Measurements from ENCODE around the gene ZNF280C. TPM values are rescaled to one million over a fixed set of nuclear protein-coding genes. Genes with fewer than 3 reads are reported as not detected.

Gene ZNF280C
- total RNA-seq, 1 experiment from 2014 or later, result 22.0 TPM

- no TSS peak for BruUV-seq (replicated peaks)
- intact Hi-C loops (cut with micrococcal nuclease; ENCODE audit: unreplicated experiment), result no loop called here
Observed at GRCh38 chrX:130212371-130212770, 56.3 kb downstream of the ZNF280C start.

GRCh38 chrX:130211415-130212186 lies 57.1 kb downstream of the ZNF280C start:
- CTCF ChIA-PET, result no interaction called here

More at GRCh38 chrX:130212371-130212770, 56.3 kb downstream of the ZNF280C start:
- Histone ChIP-seq H3K36me3 (ENCODE audit: insufficient read depth, low read length, poor library complexity, severe bottlenecking) (peaks cover 24% of the 10 kb centered on the region), H3K27ac (ENCODE audit: low read depth, low read length, poor library complexity, severe bottlenecking) (no peak overlapping the region), H3K4me1 (ENCODE audit: insufficient read depth, low read length, poor library complexity, severe bottlenecking) (no peaks in the 10 kb centered on the region), H3K4me3 (ENCODE audit: low read depth, low read length, poor library complexity, severe bottlenecking) (no peak overlapping the region), H3K9me3 (ENCODE audit: low read depth, low read length, poor library complexity, severe bottlenecking) (no peaks in the 10 kb centered on the region), H3K27me3 (replicated peaks; ENCODE audit: insufficient read depth, low read depth, low read length, poor library complexity) (no peaks in the 10 kb centered on the region)
- ChIA-PET POLR2A (ENCODE audit: low non-redundant PET) (no interaction called here), CTCF (no interaction called here)
- no peak for TF ChIP-seq EZH2 (IDR thresholded peaks at IDR 0.05; ENCODE audit: borderline replicate concordance, low read depth, low read length, poor library complexity, severe bottlenecking)
- no peak for TF ChIP-seq CTCF (conservative IDR thresholded peaks at IDR 0.05; ENCODE audit: low read depth, low read length)
- no peak for DNase-seq (ENCODE audit: low spot score)

GRCh38 chrX:130204647-130205046 lies 64.1 kb downstream of the ZNF280C start:
- H3K4me3 ChIP-seq (ENCODE audit: low read depth, low read length, poor library complexity, severe bottlenecking), result no peak overlapping the region
- intact Hi-C loops (cut with micrococcal nuclease; ENCODE audit: unreplicated experiment), result no loop called here
- H3K9me3 ChIP-seq (ENCODE audit: low read depth, low read length, poor library complexity, severe bottlenecking), result no peaks in the 10 kb centered on the region
- POLR2A ChIA-PET (ENCODE audit: low non-redundant PET), result no interaction called here
- TF ChIP-seq EZH2 (IDR thresholded peaks at IDR 0.05; ENCODE audit: borderline replicate concordance, low read depth, low read length, poor library complexity, severe bottlenecking) (no peak), CTCF (conservative IDR thresholded peaks at IDR 0.05; ENCODE audit: low read depth, low read length) (no peak)
- H3K27ac ChIP-seq (ENCODE audit: low read depth, low read length, poor library complexity, severe bottlenecking), result no peak overlapping the region
- DNase-seq (ENCODE audit: low spot score), result no peak
- H3K27me3 ChIP-seq (replicated peaks; ENCODE audit: insufficient read depth, low read depth, low read length, poor library complexity), result no peaks in the 10 kb centered on the region
- CTCF ChIA-PET, result no interaction called here
- H3K4me1 ChIP-seq (ENCODE audit: insufficient read depth, low read length, poor library complexity, severe bottlenecking), result no peaks in the 10 kb centered on the region
- peaks cover 11% of the 10 kb centered on the region for H3K36me3 ChIP-seq (ENCODE audit: insufficient read depth, low read length, poor library complexity, severe bottlenecking)
- no TSS peak for BruUV-seq (replicated peaks)

More at GRCh38 chrX:130211415-130212186, 57.1 kb downstream of the ZNF280C start:
- Histone ChIP-seq H3K4me1 (ENCODE audit: insufficient read depth, low read length, poor library complexity, severe bottlenecking) (no peaks in the 10 kb centered on the region), H3K36me3 (ENCODE audit: insufficient read depth, low read length, poor library complexity, severe bottlenecking) (peaks cover 24% of the 10 kb centered on the region), H3K27ac (ENCODE audit: low read depth, low read length, poor library complexity, severe bottlenecking) (no peak overlapping the region), H3K4me3 (ENCODE audit: low read depth, low read length, poor library complexity, severe bottlenecking) (no peak overlapping the region), H3K9me3 (ENCODE audit: low read depth, low read length, poor library complexity, severe bottlenecking) (no peaks in the 10 kb centered on the region), H3K27me3 (replicated peaks; ENCODE audit: insufficient read depth, low read depth, low read length, poor library complexity) (no peaks in the 10 kb centered on the region)
- POLR2A ChIA-PET (ENCODE audit: low non-redundant PET), result no interaction called here
- DNase-seq (ENCODE audit: low spot score), result no peak
- BruUV-seq (replicated peaks), result no TSS peak
- intact Hi-C loops (cut with micrococcal nuclease; ENCODE audit: unreplicated experiment), result no loop called here
- TF ChIP-seq CTCF (conservative IDR thresholded peaks at IDR 0.05; ENCODE audit: low read depth, low read length) (no peak), EZH2 (IDR thresholded peaks at IDR 0.05; ENCODE audit: borderline replicate concordance, low read depth, low read length, poor library complexity, severe bottlenecking) (no peak)
